Brain microvascular endothelial cell (primary cell): ENCODE results near the gene CCDC144A.
"Not testable (repeated sequence)": the region's sequence is repeated elsewhere in the genome, so short reads cannot be mapped to it uniquely, and the experiment has no call there.

Experiments
- DNase-seq: peaks from one replicate; pipeline ENCODE4 v3.0.0-alpha.2; 2020
- H3K27ac ChIP-seq: fragments of 250-450 bp; sonication (Bioruptor Pico); 2 replicates; pipeline ENCODE4 v1.5.1; 2020; ENCODE audit warnings: mild to moderate bottlenecking, moderate library complexity
- H3K27me3 ChIP-seq: fragments of 250-450 bp; sonication (Bioruptor Pico); replicated peaks from 2 replicates; pipeline ENCODE4 v1.5.1; 2020; ENCODE audit warnings: mild to moderate bottlenecking
- H3K36me3 ChIP-seq: fragments of 250-450 bp; sonication (Bioruptor Pico); replicated peaks from 2 replicates; pipeline ENCODE4 v1.5.1; 2020; ENCODE audit warnings: mild to moderate bottlenecking
- H3K4me3 ChIP-seq: 2 replicates; pipeline ENCODE4 v1.5.1; 2011; ENCODE audit warnings: low read depth, mild to moderate bottlenecking, control low read depth, low read length, moderate library complexity
- in situ Hi-C: cut with HindIII; loops from 2 replicates; pipeline ENCODE4 v1.10.0; 2017; ENCODE audit warnings: low sequenced_read_pairs, low pct_ligation_motif_present
- TF ChIP-seq, protein P1 (sequence below): IDR thresholded peaks from 2 replicates; pipeline ENCODE4 v1.5.1; 2011; ENCODE audit warnings: low read depth, mild to moderate bottlenecking, moderate library complexity, low read length, control low read depth, inconsistent platforms; ENCODE audit errors: missing control alignments

The CCDC144A gene

DNA sequence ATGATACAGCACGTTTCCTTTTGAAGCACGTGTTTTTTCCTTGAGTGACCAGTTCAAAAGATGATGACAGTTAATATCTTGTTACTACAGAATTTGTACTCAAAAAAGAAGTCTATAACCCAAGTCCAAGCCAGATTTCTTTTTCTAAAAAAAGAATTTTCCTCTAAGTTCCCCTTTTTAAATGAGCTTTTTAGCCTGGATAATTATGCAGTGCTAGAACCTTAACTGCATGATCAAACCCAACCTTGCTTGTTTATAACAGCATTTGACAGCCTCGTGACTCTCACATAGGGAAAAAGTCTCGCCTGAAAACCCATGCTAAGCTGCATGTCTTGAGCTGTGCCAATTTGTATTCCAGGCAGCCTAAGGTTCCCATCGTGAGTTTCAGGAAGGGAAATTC, 104.2 kb downstream of the CCDC144A start:
- in situ Hi-C loops, H3K4me3 ChIP-seq, H3K27ac ChIP-seq, H3K36me3 ChIP-seq, DNase-seq, H3K27me3 ChIP-seq: not testable (repeated sequence)

DNA sequence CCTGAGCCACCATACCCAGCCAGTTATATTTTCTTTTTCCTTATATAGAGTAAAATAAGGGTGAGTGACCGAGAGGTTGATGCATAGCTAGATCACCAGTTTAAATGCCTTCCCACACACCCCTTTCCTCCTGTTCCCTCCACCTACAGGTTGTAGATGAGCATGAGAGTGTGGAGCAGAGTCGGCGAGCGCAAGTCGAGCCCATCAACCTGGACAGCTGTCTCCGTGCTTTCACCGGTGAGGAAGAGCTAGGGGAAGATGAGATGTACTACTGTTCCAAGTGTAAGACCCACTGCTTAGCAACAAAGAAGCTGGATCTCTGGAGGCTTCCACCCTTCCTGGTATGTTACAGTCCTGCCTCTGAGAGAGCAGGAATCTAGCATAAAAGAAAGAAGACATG, 105.9 kb downstream of the CCDC144A start:
- H3K4me3 ChIP-seq, H3K27me3 ChIP-seq, H3K36me3 ChIP-seq, DNase-seq, in situ Hi-C loops, H3K27ac ChIP-seq: not testable (repeated sequence)

DNA sequence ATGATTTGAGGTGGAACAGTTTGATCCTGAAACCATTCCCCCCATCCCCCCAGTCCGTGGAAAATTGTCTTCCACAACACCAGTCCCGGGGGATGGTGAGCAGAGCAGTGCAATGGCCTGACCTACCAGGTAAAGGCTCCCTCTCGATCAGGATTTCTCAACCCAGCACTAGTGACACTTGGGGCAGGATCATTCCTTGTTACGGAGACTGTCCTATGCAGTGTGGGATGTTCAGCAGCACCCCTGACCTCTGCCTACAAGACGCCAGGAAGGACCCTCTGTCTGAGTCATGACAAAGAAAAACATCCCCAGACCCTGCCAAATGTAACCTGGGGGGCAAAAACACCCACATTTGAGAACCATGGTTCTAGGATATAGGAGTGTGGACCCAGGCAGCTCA, 114.8 kb downstream of the CCDC144A start:
- DNase-seq, H3K36me3 ChIP-seq, H3K4me3 ChIP-seq, H3K27ac ChIP-seq, H3K27me3 ChIP-seq, in situ Hi-C loops: not testable (repeated sequence)

DNA sequence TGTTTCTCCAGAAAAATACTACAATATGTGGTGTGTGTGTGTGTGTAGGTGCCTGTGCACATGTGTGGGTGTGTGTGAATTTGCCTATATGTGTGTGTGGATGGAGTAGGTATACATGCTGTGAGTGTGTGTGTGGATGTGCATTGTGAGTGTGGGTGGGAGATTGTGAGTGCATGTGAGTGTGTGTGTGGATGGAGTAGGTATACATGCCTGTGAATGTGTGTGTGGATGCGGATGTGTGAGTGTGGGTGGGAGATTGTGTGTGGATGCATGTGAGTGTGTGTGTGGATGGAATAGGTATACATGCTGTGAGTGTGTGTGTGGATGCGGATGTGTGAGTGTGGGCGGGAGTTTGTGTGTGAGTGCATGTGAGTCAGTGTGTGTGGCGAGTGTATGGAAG, 116.6 kb downstream of the CCDC144A start:
- H3K27ac ChIP-seq, H3K4me3 ChIP-seq, DNase-seq, H3K27me3 ChIP-seq, H3K36me3 ChIP-seq, in situ Hi-C loops: not testable (repeated sequence)

DNA sequence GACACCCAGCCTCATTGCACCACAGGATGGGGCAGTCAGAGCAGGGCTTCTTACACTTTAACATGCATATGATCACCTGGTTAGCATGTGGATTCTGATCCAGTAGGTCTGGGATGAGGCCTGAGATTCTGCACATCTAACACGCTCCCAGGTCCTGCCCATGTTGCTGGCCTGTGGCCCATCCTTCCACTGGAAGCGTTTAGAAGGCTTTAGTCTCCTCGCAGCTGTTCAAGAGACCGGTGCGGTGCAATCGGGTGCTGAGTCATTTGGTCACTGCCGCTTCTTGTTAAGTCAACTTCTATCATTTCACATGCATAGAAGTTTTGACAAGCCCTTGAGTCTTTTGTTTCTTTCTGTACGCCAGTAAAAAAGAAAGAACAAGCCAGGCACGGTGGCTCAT, 117.6 kb downstream of the CCDC144A start:
- DNase-seq, H3K27me3 ChIP-seq, H3K4me3 ChIP-seq, H3K36me3 ChIP-seq, in situ Hi-C loops, H3K27ac ChIP-seq: not testable (repeated sequence)

DNA sequence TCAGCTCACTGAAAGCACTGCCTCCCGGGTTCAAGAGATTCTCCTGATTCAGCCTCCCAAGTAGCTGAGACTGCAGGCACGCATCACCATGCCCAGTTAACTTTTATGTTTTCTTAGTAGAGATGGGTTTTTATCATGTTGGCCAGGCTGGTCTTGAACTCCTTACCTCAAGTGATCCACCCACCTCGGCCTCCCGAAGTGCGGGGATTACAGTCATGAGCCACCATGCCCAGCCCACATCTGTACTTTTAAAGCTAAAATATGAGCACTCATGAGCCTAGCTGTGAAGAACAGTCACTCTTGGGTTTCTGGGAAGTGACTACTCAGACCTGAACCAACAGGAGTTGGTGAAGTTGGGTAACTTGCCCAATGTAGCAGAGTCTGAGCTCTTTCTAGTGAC, 120.2 kb downstream of the CCDC144A start:
- H3K27ac ChIP-seq, H3K27me3 ChIP-seq, DNase-seq, in situ Hi-C loops, H3K4me3 ChIP-seq, H3K36me3 ChIP-seq: not testable (repeated sequence)

DNA sequence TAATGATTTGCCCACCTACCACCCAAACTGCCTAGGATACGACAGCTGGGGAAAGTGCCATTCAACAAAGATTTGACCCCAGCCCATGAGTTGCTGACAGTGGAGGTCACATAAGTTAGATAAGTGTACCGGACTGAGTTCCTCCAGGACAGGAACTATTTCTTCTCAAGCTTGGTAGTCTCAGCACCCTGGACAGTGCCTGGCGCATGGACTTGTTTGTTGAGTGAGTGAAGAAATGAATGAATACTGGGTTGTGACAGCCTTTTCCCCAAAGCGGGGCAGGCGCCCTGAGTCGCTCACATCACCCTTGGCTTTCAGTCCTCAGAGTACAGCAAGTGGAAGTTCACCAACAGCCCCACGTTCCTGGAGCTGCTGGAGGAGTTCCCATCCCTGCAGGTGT, 122.1 kb downstream of the CCDC144A start:
- H3K27me3 ChIP-seq, H3K36me3 ChIP-seq, in situ Hi-C loops, H3K27ac ChIP-seq, H3K4me3 ChIP-seq: not testable (repeated sequence)
- peak; percentile 13 for DNase-seq

DNA sequence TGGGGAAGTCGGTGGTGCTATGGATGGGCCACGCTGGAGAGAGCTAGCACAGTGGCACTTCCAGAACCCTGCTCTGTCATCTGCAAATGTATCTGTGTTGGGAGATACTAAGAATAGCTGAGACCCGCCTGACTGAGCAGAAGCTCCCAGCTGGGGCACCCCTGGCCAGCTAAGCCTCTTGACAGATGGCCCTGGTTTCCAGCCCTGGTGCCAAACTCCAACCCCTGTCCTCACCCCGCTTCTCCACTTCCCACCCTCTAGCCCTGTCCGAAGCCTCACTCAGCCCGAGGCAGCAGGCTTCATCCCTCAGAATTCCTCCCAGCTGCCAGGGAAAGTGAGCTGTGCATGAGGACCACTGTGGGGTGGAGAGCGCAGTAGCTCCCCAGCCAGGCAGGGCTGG, 124.4 kb downstream of the CCDC144A start:
- Histone ChIP-seq H3K4me3 (no peak overlapping the region), H3K36me3 (no peaks in the 10 kb centered on the region), H3K27ac (no peak overlapping the region), H3K27me3 (no peaks in the 10 kb centered on the region)
- no peak for DNase-seq
- in situ Hi-C loops: no loop called here
- TF ChIP-seq, protein P1, sequence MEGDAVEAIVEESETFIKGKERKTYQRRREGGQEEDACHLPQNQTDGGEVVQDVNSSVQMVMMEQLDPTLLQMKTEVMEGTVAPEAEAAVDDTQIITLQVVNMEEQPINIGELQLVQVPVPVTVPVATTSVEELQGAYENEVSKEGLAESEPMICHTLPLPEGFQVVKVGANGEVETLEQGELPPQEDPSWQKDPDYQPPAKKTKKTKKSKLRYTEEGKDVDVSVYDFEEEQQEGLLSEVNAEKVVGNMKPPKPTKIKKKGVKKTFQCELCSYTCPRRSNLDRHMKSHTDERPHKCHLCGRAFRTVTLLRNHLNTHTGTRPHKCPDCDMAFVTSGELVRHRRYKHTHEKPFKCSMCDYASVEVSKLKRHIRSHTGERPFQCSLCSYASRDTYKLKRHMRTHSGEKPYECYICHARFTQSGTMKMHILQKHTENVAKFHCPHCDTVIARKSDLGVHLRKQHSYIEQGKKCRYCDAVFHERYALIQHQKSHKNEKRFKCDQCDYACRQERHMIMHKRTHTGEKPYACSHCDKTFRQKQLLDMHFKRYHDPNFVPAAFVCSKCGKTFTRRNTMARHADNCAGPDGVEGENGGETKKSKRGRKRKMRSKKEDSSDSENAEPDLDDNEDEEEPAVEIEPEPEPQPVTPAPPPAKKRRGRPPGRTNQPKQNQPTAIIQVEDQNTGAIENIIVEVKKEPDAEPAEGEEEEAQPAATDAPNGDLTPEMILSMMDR: no peak

DNA sequence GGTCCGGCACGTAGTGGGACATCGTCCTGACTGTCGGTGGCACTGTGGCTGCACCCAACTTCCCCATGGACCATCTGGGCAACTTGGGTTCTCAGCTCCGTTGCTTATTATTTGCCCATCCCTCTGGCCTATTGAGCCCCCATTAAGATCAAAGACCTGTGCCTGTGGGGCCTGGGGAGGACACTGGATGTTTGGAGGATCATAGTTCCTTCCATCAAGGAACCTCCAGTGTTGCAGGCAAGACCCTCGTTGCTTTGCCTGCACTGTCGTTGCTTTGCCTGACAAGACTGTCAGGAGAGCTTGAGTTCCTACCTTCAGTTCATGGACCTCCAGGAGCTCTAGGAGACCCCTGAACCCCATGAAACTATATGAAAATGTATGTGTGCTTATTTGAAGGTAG, 127.2 kb downstream of the CCDC144A start:
- TF ChIP-seq, protein P1: no peak
- H3K4me3 ChIP-seq: no peak overlapping the region
- no peaks in the 10 kb centered on the region for H3K27me3 ChIP-seq
- no peak for DNase-seq
- H3K36me3 ChIP-seq: no peaks in the 10 kb centered on the region
- no peak overlapping the region for H3K27ac ChIP-seq
- in situ Hi-C loops: no loop called here

DNA sequence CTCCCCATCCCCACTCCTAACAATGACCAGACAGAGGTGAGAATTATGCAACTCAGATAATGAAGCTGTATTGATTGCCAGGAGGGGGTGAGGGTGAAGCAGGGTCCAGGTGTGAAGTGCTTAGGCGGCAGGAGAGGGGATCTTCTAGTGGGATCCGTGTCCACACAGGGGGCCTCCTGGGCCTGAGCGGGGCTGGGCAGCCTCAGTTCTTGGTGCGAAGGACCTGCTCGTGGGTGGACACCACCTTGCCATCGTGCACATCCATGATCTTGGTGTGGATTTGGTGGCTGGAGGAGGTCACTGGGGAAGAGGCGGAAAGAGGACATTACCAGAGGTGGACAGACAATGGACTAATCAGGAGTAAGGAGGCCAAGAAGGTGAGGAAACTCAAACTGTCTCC, 127.9 kb downstream of the CCDC144A start:
- H3K4me3 ChIP-seq, H3K36me3 ChIP-seq, in situ Hi-C loops, DNase-seq, H3K27ac ChIP-seq, H3K27me3 ChIP-seq: not testable (repeated sequence)
